Activated T-cell treated with anti-CD3 and anti-CD28 coated beads, Interleukin-2, amount 50 U/mL, for 1 hour (primary cell): ENCODE results near the gene ENDOV.

Source experiments
- DNase-seq: peaks from one replicate; pipeline ENCODE4 v3.0.0-alpha.2; 2020

Gene ENDOV

DNA sequence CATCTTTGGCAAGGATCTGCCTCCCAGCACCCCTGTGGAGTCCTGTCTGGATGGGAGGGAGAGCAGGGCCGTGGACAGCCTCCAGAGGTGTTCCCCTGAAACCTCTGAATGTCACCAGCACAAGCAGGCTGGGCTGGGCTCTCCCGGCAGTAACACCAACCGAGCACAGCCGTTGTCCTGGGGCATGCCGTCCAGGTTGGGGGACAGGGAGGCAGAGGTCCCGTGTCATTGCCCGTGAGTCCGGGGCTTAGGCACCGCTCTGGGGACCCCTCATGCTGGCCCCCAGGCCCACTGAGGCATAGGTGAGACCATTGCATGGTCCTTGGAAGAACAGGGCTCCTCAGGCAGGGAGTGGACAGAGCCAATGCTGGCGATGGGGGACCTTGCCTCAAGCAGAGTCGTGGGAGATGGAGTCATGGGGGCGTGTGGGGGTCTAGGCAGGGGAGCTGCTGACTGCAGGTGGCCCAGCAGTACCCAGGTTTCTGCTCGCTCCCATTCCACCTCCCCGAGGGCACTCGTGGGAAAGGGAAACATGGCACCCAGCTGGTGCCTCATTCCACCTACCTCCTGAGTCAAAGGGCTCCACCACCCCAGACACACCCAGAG lies 17.5 kb downstream of the ENDOV start:
- DNase-seq, result no peak

DNA sequence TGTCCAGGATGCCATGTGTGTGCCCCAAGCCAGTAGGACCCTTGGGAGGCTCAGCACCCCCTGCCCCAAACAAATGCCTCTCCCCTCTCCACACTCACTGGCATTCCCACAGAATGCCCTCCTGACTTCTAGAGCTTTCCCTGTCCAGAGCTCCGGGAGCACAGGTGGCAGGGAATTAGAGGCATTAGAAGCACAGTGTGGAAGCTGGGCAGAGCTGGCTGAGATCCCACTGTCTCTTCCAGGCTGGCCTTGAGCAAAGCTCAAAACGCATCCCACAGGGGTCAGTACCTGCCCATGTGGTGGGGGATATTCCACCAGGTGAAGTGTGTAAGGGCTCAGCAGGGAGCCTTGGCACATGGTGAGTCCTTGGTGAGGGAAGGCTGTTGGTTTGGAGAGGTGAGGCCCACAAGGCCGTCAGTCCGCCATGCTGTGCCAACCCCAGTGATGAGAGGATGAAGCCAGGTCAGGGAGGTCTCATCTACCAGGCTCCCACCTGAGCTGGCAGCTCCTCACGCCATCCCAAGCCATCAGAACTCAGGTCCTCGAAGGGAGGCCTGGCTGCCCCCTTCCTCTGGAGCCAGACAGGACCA lies 18.1 kb downstream of the ENDOV start:
- no peak for DNase-seq

DNA sequence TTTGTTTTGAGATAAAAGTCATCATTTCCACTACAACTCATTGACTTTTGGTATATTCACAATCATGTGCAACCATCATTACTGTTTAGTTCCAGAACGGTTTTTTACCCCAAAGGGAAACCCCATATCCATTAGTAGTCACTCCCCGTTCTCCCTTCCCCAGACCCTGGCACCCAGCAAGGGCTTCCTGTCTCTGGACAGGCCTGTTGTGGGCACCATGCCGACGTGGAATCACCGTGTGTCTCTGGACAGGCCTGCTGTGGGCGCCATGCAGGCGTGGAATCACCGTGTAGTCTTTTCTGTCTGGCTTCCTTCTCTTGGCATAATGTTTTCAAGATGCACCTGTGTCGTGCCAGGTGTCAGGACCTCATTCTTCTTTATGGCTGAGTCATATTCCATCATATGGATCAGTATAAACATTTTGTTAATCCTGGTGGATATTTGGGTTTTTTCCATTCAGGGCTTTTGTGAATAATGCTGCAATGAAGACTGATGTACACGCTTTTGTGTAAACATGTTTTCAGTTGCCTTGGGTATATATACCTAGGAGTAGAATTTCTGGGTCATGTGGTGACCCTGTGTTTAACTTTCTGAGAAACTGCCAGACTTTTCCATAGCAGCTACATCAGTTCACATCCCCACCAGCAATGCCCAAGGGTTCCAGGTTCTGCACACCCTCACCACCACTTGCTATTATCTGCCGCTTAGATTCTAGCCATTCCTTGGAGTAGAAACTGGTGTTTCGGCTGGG lies 19.1 kb downstream of the ENDOV start:
- no peak for DNase-seq

DNA sequence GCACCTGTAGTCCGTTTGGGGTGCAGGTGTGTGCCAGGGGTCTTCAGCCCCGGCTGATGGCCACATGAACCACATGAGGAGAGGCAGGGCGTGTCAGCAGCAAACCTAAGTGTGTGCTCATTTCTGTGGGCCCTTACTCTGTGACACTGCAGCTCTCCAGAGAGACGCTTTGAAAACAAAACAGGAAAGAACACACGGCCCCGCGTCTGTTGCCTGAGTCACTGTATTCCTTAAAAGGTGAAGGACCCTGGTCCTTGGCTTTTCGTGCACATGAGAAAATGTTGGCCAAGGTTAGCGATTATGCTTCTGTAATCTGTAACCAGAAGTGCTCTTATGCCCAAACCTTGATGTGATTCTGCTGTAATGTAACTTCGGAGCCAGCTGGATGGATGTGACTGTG lies 22.6 kb downstream of the ENDOV start:
- no peak for DNase-seq

DNA sequence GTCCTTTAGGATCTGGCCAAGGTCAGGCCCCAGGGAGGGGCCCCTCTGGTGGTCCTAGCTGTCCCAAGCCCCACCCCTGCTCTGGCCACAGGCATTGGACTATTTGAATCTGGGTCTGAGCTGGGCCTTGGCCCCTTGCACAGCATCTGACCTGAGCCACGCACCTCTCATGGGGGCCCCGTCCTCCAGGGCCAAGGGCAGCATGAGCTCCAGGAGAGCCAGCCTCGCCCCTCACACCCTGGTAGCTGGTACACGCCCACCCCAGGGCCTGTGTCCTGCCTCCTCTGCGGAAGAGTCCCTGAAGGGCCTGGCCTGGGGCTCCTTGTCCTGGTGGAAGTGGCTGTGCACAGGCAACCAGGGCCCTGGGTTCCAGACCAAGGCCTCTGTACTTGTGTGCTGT lies 23.8 kb downstream of the ENDOV start:
- no peak for DNase-seq

DNA sequence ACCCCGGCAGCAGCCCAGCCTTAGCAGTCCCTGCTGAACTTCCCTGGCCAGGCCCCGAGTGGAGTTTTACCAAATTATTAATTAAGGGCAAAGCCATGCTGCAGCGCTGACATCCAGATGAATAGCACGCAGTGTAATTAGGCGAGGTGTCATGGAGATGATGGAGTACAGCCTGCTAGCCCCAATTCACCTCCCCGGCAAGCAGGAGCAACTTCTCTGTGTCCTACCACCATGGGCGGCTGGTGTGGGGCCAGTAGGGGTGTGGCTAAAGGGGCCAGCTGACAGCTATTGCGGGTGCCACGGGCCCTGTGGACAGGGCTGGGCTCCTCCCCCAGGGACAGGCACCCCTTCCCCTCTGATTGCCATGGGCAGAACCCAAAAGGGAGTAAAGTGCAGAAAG lies 24.5 kb downstream of the ENDOV start:
- DNase-seq, result no peak

DNA sequence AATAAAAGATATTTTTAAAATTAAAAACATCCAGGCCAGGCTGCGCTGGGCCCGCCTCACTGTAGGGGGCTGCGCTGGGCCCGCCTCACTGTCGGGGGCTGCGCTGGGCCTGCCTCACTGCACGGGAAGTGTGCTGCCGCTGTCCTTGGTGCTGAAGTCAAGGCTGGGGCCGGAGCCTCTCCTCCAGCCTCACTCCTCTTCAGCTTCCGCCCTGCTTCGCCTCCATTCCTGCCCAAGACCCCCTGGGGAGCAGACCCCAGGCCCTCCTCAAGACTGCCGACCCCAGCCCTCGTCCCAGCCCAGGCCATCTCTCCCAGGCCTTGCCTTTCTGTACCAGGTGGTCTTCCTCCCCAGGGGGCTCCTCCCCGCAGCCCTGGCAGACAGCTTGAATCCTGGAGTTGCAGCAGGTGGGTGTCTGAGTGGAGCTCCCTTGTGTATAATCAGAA lies 26.2 kb downstream of the ENDOV start:
- peak; percentile 62 for DNase-seq

DNA sequence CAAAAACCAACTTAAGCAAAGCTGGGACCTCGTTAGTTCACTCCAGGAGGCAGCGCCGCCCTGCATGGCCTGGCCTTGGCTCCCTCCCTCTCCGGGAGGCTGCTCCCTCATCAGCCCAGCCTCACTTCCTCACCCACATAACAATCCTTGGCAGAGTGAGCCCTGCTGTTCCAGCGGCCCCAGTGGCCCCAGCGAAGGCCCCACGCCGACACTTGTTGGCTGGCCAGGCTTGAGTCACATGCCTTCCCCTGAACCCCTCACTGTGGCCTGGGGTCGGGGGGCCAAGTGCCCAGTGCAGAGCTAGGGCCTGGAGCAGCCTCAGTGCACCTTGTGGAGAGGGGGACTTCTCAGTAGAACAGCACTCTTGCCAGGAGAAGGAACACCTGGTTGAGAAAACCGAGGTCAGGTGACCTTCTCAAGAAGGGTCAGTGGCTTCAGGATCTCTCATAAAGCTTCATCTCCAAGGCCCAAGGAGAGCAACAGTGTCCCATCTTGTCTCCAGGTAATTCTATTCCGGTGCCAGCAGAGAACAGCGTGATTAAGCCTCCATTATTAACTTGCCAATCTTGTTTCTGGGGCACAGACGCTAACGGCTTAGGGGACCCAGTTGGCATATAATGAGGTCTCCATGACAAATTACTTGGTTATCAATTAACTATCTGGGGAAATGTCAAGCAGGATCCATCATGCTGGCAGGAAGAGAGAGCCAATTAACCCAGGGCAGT lies 26.8 kb downstream of the ENDOV start:
- no peak for DNase-seq

DNA sequence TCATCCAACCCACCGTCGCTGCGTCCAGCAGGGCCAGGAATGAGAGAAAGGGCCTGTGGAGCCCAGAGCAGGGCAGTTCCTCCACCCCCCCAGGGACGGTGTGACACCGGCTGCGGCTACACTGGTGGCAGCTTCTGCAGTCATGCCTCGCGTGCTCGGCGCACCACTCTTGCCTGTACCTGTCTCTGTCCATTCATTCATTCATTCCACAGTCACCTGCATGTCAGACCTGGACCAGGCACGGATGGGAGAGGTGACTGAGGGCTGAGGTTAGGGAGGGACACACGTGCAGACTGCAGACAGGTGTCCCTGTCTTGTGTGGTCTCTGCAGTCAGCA lies 27.3 kb downstream of the ENDOV start:
- no peak for DNase-seq

DNA sequence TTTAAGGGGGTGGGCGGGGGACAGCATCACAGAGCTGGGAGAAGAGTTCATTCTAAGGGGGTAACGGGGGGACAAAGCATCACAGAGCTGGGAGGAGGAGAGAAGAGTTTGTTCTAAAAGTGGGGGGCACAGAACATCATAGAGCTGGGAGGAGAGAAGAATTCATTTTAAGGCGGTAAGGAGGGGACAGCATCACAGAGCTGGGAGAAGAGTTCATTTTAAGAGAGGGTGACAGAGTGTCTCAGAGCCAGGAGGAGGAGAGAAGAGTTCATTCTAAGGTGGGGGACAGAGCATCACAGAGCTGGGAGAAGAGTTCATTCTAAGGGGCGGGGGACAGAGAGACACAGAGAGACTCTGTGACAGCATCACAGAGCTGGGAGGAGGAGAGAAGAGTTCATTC lies 27.8 kb downstream of the ENDOV start:
- no peak for DNase-seq

DNA sequence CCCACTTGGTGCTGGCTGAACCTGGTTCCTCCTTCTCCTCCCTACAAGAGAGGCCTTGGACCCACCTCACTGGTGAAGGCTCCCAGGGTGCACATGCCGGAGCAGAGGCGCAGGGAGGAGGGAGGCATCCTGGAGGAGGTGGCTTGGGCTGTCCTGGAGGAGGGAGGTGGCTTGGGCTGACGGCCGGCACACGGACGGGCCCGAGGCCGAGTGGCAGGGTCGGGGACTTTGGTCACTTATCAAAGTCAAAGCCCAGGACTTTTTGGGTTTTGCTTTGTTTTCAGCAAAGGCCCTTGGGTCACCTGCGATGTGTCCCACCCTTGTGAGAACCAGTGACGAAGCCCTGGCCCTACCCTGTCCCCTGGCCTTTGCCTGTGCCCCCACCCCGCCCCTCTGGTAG lies 28.5 kb downstream of the ENDOV start:
- no peak for DNase-seq

DNA sequence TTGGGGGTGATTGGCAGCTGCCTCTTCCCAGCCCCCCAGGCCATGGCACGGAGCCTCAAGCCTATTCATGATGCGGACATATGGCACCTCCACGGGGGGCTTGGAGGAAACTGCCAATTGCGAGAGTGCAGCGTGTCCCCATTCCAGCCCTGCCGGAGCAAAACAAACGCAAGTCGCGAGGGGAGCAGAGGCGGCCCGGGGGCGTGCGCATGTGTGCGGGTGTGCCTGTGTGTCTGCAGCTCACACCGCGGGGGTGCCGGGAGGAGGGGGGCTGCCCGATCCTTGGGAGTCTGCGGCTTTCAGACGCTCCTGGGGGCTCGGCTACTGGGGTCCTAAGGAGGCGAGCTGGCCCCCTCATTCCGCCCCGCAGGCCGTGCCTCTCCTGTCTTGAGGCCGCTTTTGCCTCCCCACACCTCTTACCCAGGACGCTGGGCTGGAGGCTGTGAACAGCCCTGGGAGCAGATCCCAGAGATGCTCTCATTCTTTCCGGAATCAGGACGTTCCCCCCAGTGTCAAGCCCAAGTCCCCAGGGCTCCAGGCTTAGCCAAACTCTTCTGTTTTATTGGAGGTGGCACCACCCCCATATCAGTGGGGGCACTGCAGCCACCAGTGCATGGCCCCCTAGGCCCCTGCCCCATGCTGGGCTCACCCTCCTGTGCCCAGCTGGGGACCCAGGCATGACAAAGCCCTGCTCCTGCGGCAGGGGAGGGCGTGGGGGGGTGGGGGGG lies 29.1 kb downstream of the ENDOV start:
- DNase-seq, result no peak

DNA sequence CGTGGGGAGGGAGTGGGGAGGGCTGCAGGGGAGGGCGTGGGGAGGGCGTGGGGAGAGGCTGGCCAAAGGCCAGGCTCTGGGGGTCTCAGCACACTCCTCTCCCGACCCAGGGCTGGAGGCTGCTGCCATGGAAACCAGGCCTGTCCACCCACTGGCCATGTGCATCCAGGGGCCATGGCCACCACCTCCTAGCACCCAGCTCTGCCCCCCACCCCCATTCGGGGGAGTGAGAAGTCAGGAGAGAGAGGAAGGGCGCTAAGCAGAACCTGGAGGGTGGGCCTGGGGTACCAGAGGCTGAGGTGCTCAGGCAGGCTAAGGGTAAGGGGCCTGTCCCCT lies 29.6 kb downstream of the ENDOV start:
- no peak for DNase-seq

DNA sequence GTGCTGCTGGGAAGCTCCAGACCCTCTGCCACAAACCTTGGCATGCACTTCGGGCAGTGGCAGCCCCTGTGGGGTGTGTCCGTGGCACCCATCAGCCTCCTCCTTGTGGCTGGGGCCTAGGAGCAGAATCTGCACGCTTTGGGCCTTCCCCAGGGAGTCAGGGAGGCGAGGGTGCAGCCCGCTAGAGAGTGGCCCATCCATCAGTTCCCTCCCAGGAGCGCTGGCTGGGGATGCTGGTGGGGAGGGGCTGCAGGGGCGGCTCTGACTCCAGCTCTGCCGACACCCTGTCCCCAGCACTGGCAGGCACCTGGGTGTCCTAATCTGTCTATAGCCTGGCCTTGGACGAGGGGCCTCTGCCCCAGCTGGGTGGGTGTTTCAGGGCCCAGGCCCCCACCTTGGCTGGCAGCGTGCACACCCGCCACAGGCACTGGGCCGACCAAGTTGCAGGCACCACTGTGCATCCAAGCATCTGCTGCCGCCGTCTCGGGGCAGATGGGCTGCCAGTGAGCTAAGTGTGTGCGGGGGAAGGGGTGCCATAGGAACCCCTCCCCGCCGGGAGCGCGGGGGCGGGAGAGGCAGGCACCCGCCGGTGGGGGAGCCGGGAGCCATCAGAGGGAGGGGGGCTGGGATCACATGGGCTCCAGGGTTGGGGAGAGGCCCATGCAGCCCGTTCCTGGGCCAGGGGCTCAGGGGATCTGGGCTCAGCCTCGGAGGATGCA lies 30.2 kb downstream of the ENDOV start:
- DNase-seq, result no peak

DNA sequence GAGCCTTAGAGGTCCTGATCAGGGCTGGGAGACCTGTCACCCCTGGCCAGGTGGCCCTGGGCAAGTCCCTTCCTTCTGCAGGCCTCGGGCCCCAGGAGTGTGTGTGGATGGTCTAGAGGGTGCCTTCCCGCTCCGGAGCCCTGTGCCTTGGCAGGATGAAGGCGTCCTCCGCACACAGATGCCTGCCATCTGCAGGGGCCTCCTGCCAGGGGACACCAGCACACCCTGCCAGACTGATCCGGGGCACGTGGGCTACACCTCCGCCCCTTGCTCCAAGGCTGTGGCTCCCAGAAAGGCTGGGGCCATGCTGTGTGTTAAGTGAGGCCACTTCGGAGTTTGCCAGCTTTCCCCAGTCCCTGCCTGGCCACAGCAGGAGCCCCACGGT lies 30.8 kb downstream of the ENDOV start:
- DNase-seq, result no peak

DNA sequence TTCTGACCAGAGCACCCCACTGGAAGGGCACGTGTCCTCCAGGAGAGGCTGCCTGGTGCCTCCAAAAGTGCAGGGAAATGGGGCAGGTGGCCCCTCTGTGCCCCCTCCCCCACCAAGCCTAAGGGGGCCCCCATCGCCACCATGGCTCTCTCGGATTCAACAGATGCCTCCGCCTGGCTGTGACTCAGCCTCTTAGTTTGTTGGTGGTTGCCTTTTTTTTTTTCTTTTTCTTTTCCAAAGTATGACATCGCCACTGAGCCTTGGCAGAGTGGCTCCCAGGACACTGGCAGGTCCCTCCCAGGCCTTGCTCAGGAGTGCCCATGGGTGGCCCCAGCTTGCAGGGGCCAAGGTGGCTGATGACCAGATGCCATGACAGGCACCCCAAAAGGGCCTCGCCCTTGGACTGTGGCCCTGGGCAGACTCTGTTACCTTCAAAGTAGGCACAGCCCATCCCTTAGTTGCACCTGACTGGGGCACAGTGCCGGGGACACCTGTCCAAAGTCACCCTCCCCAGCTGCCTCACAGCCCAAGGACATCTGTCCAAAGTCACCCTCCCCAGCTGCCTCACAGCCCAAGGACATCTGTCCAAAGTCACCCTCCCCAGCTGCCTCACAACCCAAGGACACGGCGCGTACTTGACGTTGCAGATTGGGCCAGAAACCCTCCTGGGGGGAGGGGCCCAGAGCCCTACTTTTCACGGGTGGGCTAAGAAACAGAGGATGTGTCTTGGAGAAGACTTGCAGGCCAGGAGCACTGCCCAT lies 31.9 kb downstream of the ENDOV start:
- no peak for DNase-seq

DNA sequence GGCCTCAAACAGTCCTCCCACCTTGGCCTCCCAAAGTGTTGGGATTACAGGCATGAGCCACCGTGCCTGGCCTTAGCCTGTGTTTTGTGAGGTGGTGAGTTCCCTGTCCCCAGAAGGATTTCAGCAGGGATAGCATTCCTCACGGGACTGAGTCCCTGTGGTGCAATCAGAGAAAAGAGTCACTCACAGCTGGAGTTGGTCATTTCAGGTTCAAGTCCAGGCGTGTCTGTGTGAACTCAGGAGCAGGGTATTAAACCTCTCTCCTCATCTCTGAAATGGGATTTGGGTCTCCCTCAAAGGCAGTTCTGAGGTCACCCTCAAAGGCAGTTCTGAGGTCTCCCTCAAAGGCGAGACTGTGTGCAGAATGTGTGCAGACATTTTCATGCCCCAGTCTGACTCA lies 32.8 kb downstream of the ENDOV start:
- no peak for DNase-seq

DNA sequence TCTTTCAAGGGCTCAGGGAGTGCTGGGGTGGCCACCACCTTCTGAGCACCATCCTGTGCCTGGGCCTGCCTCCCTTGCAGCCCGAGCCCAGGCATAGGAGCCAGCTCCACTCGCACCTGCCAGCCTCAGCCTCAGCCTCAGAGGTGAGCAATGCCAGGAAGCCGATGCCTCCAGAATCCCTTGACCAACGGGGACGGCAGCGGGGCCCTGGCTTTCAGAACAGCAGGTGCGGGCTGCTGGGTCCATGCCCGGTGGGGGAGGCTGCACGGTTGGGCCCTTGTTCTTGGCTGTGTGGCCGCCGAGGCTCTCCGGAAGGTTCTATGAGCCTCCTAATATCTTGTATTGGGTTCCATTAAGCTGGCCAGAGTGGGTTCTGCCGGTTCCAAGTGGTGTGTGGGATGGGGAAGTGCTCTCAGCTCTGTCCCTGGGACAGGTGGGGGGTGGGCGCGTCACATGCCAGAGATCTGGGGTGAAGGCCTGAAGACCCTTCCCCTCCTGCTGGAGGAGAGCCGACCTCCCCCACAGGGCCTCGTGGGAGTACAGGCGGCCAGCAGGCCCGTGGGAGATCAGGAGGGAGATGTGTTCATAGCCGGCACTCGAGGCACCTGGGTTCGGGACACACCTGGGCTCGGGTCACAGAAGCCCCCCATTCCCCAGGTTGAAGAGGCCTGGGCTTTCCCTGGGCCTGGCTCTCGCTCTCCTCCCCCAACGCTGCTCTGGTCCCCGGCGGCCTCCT lies 34.4 kb downstream of the ENDOV start:
- no peak for DNase-seq

DNA sequence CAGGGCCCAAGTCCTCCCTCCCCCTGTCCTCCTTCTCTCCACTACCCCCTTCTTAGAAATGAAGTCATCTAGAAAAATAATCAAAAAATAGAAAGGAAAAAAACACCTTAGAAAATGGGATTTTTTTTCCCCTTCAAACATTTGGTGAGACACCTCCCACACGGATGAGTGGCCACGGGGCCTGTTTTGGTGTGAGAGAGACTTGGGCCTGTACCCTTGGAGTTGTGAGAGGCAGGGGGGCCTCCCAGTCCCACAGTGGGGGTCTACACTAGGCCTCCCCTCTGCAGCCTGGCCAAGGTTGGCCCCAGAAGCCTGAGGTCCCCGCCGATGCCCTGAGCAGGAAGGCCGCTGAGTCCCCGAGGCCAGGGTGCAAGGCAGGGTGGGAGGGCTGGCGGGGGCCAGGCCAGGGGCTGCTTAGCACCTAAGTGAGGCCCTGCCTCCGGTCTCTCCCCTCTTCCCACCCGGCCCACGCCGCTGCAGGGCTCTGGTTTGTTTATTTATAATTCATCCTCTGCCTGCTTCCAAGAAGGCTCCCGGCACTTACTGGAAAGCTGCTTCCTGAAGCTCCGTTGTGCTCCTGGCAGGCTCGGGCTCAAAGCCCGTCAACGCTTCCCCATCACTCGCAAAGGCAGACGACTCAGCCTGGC lies 35.1 kb downstream of the ENDOV start:
- DNase-seq, result no peak

DNA sequence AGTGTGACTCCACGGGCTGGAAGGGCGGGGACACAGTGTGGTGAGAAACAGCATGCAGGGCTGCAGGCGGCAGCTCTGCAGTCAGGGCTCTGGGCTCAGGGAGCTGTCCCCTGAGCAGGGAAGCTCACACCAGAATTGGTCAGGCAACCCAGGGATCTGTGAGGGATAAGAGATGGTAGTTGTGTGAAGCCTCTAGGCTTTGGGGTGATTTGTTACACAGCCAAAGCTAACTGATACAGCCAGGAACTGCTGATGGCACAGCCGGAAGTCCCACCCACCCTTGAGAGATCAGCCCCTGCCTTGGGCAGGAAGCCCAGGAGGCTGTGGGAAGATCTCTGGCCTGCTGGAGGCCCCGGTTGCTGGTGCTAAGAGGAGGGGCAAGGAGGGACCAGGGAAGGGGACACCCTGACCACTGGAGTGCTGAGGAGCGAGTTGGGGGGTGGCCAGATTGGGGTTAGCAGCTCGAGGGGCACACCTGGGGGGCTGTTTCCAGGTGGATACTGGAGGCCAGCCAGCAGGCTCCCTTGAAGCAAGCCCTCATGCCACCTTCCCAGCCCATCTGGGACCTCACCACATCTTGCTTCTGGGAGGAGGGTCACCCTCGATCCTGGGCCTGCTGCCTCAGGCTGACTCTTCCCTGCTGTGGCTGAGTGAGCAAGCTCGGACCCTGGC lies 36.3 kb downstream of the ENDOV start:
- no peak for DNase-seq
